HEK293 (cell line): Measurements from ENCODE around the gene WDR35.

Experiments used
- CTCF ChIA-PET: fragments of 350-600 bp; formaldehyde crosslinking; extraction: SDS; loops from one replicate; lab custom pipeline; 2021; ENCODE audit warnings: antibody characterized with exemption; lab: Yijun Ruan, JAX
- POLR2A ChIA-PET: fragments of 300-600 bp; formaldehyde crosslinking; extraction: SDS; loops from one replicate; lab custom pipeline; 2020; ENCODE audit warnings: antibody characterized with exemption, inconsistent platforms; lab: Yijun Ruan, JAX
- H3K27ac ChIP-seq: fragments of 200-500 bp; sonication (Bioruptor generic); 2 replicates; pipeline ENCODE4 v1.5.1; 2014; ENCODE audit warnings: low read depth, low read length, control low read depth, inconsistent platforms; ENCODE audit errors: extremely low read depth
- H3K36me3 ChIP-seq, 2 experiments: fragments of 200-500 bp in 1 of 2; sonication (Bioruptor generic) in 1 of 2; 1 replicate in 1 of 2; 2 replicates in 1 of 2; pipeline ENCODE4 v1.5.1; 2014 to 2017; ENCODE audit warnings: inconsistent platforms in 2 of 2, low read length in 2 of 2; ENCODE audit not compliant: control insufficient read depth in 2 of 2, insufficient read depth in 1 of 2
- H3K4me1 ChIP-seq: fragments of 200-500 bp; sonication (Bioruptor generic); 2 replicates; pipeline ENCODE4 v1.5.1; 2014; ENCODE audit warnings: mild to moderate bottlenecking, low read length, inconsistent platforms; ENCODE audit not compliant: control insufficient read depth, insufficient read depth
- H3K4me3 ChIP-seq: 2 replicates; pipeline ENCODE4 v1.5.1; 2011; ENCODE audit warnings: low read depth, mild to moderate bottlenecking, control low read depth, low read length, moderate library complexity
- H3K9me3 ChIP-seq: fragments of 200-500 bp; sonication (Bioruptor generic); 2 replicates; pipeline ENCODE4 v1.5.1; 2014; ENCODE audit warnings: low read depth, low read length, inconsistent platforms; ENCODE audit not compliant: control insufficient read depth, insufficient read depth
- ZNF248 ChIP-seq: fragments of 450-650 bp; formaldehyde crosslinking; IDR thresholded peaks from 2 replicates; pipeline ENCODE4 v1.5.1; 2017; ENCODE audit warnings: missing biosample characterization, missing genetic modification characterization

Gene WDR35

DNA sequence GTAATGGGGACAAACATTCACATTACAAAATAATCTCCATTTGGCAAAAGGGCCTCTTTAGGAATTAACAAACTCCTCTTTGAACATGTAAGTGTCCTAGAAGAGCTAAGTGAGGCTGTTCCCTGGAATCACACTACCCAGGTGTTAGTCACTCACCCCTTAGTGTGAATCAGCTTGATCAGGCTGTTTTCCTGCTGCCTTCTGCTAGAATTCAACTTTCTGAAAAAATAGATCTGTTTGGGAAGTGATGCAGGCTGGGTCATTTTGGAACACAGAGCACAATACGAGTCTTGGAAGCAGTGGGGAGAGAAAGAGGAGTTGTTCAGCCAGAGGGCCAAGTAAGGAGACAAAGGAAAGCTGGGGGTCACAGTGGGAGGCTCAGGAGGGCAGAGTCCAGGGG lies 128.1 kb downstream of the WDR35 start:
- no peak overlapping the region for H3K27ac ChIP-seq
- no peaks in the 10 kb centered on the region for H3K36me3 ChIP-seq
- no peak overlapping the region for H3K4me3 ChIP-seq
- H3K4me1 ChIP-seq, result no peaks in the 10 kb centered on the region
- ChIA-PET CTCF (interaction anchor here (1.4 kb wide), 1 partner anchor 114 kb away, joined by 3 read pairs; no protein-coding TSS in a partner anchor), POLR2A (no interaction called here)
- H3K9me3 ChIP-seq, result no peaks in the 10 kb centered on the region
- TF ChIP-seq ZNF248, result no peak
- TF ChIP-seq, all 188 proteins: peak for 0
